Measurements from ENCODE around the gene CDC23.
"Not testable (repeated sequence)": the region's sequence is repeated elsewhere in the genome, so short reads cannot be mapped to it uniquely, and the experiment has no call there.

CDC23 gene

DNA sequence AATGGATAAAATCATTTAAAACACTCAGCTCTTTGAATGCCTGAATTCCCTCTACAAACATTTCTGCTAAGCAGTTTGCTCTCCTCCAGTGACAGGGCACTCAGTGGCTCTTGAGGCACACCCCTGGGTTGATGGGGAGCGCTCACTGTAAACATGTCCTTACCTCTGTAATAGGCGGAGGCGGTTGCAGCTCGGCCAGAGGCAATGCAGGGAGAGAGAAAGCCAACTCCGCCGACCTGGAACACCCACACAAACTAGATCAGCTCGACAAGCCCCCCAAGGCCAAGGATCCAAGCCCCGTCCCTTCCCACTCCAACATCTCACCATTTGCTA is 329 bp downstream of the CDC23 start:
- no peak for DNase-seq

- no peak for DNase-seq
These were observed 2.1 kb downstream of the CDC23 start for GRCh38 chr5:138210985-138211384.

DNA sequence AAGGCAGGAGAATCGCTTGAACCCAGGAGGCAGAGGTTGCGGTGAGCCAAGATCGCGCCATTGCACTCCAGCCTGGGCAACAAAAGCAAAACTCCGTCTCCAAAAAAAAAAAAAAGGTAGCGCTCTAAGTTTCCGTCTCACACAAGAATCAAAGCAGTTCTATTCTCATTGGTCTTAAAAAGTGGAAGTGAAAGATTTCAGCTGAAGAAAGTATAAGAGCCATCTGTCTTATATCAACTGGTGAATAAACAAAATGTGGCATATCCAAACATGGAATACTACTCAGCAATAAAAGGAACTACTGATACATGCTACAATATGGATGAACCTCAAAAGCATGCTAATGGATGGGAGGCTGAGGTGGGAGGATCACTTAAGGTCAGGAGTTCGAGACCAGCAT is 19.3 kb downstream of the CDC23 start:
- not testable (repeated sequence) for DNase-seq

- no peak for DNase-seq
These were observed 20.3 kb downstream of the CDC23 start for GRCh38 chr5:138192826-138193225.

GRCh38 chr5:138188626-138189025 is 24.5 kb downstream of the CDC23 start:
- no peak for DNase-seq

GRCh38 chr5:138186002-138186447 is 27.1 kb downstream of the CDC23 start:
- DNase-seq, result no peak

- no peak for DNase-seq
These were observed 30.3 kb downstream of the CDC23 start for GRCh38 chr5:138182808-138183207.

- DNase-seq, result no peak
These were observed 32.3 kb downstream of the CDC23 start for GRCh38 chr5:138180841-138181240.

GRCh38 chr5:138180183-138180782 is 32.8 kb downstream of the CDC23 start:
- peak in 1 of 2 experiments; percentile 13 for DNase-seq

GRCh38 chr5:138179277-138179857 is 33.8 kb downstream of the CDC23 start:
- DNase-seq, result no peak

- peak; percentile 85 to 87 for DNase-seq
These were observed 34.4 kb downstream of the CDC23 start, which contains the start of the genes BRD8 and KIF20A for GRCh38 chr5:138178516-138179276. Gene BRD8 (minus strand): TSS chr5:138178630. CDS start chr5:138178614, 16 bp downstream. Gene KIF20A (plus strand): TSS chr5:138179112. CDS start chr5:138179681, 569 bp downstream.

- no peak for DNase-seq
These were observed 35.1 kb downstream of the CDC23 start for GRCh38 chr5:138177941-138178515.

- no peak for DNase-seq
These were observed 42.8 kb downstream of the CDC23 start for GRCh38 chr5:138170299-138170698.

DNA sequence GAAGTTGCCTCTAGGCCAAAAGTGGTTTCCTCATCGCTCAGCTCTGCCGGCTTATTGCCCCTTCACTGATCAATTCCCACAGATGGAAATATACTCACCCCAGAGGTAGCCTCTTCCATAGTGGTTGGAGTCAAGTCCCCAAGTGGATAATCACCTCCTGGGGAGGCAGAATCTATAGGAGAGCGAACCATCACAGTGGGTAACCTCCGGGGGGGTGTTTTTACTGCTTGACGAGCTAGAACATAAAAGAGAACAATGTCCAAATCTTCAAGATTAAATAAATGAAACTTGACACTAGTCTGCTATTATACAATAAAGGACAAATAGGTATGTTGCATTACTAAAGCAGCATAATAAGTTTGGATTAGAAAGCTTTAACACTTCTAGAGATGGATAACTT is 44.0 kb downstream of the CDC23 start:
- DNase-seq, result no peak

- no peak for DNase-seq
These were observed 49.4 kb downstream of the CDC23 start for GRCh38 chr5:138163721-138164120.

GRCh38 chr5:138160706-138161105 is 52.4 kb downstream of the CDC23 start:
- DNase-seq, result no peak

GRCh38 chr5:138159666-138160065 is 53.5 kb downstream of the CDC23 start:
- DNase-seq, result no peak

DNA sequence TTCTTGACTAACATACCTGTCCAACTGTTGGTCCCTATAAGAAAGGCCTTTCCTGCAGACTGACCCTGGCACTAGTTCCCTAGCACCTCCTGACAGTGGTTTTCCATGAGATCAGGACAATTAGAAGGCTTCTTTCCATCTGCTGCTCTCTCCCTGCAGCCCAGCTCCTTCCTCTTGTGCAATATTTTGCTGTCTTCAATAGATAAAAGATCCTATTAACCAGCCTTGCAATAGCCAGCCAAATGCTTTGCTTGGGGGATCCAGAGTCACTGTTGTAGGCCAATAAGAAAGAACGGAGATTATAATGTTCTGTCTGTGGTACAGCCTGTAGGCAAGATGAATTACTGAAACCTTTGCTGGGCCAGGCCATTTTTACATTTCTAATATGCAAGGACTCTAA is 55.5 kb downstream of the CDC23 start:
- DNase-seq, result no peak

DNA sequence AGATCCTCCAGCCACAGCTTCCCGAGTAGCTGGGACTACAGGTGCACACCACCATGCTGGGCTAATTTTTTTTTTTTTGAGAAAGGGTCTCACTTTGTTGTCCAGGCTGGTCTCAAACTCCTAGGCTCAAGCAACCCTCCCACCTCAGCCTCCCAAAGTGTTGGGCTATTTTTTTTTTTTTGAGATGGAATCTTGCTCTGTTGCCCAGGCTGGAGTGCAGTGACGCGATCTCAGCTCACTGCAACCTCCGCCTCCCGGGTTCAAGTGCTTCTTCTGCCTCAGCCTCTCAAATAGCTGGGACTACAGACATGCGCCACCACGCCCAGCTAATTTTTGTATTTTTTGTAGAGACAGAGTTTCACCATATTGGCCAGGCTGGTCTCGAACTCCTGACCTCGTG is 57.1 kb downstream of the CDC23 start:
- DNase-seq, result not testable (repeated sequence)

- no peak for DNase-seq
These were observed 63.6 kb downstream of the CDC23 start for GRCh38 chr5:138149530-138149929.

- DNase-seq, result no peak
These were observed 64.3 kb downstream of the CDC23 start for GRCh38 chr5:138148811-138149210.

DNA sequence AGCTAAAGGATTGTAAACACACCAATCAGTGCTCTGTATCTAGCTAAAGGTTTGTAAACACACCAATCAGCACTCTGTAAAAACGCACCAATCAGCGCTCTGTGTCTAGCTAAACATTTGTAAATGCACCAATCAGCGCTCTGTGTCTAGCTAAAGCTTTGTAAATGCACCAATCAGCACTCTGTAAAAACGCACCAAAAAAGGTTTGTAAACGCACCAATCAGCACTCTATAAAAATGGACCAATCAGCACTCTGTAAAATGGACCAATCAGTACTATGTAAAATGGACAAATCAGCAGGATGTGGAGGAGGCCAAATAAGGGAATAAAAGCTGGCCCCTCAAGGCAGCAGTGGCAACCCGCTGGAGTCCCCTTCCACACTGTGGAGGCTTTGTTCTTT is 69.5 kb downstream of the CDC23 start:
- DNase-seq, result not testable (repeated sequence)

DNA sequence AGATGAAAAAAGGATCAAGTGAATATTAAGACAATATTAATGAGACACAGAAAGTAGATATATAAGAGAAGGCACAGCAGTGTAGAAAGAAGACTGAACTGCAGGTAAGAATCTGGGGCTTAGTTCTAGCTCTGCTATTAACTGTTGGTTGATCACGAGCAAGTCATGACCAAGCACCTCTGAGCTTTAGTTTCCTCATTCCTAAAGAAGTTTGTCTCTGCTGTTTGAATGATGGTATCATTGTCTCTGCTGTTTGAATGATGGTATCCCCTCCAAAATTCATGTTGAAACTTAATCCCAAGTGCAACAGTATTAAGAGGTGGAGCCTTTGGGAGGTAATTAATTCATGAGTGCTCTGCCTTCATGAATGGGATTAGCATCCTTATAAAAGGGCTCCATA is 71.4 kb downstream of the CDC23 start:
- no peak for DNase-seq

DNA sequence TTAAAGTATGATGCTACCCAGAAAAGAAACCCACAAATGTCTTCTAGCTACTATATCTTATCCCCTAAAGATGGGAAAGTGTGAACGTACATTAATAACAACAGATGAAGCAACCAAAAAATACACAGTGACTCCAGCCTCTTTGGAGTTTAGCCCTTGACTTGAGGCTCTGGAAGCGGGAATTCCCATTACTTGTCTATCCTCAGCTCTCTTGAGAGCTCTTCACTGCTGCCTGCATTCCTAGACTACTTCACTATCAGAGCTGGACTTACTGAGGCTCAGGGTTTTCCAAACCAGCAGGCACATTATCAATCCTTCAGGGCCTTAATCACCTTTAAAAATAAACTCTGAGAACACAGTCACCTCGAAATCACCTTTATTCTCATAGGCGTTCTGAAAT is 72.9 kb downstream of the CDC23 start:
- DNase-seq, result no peak
